Measurements from ENCODE around the gene LRRC8E.

The LRRC8E gene

GRCh38 chr19:7921302-7921966 lies 33.1 kb downstream of the LRRC8E start:
- no peak for TF ChIP-seq CTCF (IDR thresholded peaks at IDR 0.05; ENCODE audit: low read depth, low read length)
- H3K4me3 ChIP-seq (replicated peaks in 1 of 2; ENCODE audit: low read depth in 2 of 2, low read length in 2 of 2), result peak overlapping the region; percentile 50 to 65
- no peak for DNase-seq (ENCODE audit: low read depth in 2 of 2)

- H3K4me3 ChIP-seq (replicated peaks in 1 of 2; ENCODE audit: low read depth in 2 of 2, low read length in 2 of 2), result peak overlapping the region; percentile 50 to 65
- no peak for TF ChIP-seq CTCF (IDR thresholded peaks at IDR 0.05; ENCODE audit: low read depth, low read length)
- DNase-seq (ENCODE audit: low read depth in 2 of 2), result no peak
Observed at GRCh38 chr19:7921967-7922835, 33.9 kb downstream of the LRRC8E start.

GRCh38 chr19:7922836-7923195 lies 34.5 kb downstream of the LRRC8E start:
- no peak for TF ChIP-seq CTCF (IDR thresholded peaks at IDR 0.05; ENCODE audit: low read depth, low read length)
- no peak for DNase-seq (ENCODE audit: low read depth in 2 of 2)
- H3K4me3 ChIP-seq (replicated peaks in 1 of 2; ENCODE audit: low read depth in 2 of 2, low read length in 2 of 2), result no peak overlapping the region

DNA sequence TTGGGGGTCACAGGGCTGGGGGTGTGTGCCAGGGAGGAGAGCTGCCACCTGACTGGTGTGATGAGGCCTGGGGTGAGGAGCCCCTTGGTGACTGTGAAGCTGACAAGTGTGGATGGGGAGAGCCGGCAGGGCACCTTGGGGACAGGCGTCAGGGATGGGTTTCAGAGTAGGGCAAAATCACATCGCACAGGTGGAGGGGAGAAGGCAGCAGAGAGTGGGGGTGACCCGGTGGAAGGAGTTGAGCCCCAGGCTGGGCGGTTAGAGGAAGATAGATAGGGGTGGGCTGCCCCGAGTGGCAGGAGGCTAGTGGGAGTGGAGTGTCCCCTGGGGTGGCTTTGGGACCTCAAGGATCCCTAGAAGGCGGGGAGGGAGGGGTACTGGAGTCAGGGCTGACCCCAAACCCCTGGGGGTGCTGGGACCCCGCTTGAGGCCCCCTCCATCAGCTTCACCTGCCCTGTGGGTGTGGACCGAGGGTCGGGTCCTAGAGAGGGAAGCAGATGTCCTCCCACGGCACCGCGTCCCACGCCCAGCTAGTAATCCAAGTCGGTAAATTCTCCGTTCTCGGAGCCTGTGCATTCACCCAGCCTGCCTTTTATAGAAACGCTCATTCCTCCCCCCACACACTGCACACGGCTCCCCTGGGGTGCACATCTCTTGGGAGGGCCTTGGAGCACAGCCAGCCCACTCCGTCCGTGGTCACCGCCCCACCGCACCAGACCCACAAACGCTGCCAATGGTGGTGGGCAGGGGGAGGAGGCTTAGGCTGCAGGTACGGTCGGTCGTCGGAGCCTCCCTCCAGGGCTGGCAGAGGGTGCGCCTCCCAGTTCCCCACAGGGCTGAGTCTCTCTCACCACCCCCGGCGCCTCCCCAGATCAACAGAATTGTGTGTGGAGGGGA lies 35.2 kb downstream of the LRRC8E start:
- TF ChIP-seq CTCF (IDR thresholded peaks at IDR 0.05; ENCODE audit: low read depth, low read length), result no peak
- no peak overlapping the region for H3K4me3 ChIP-seq (replicated peaks in 1 of 2; ENCODE audit: low read depth in 2 of 2, low read length in 2 of 2)
- no peak for DNase-seq (ENCODE audit: low read depth in 2 of 2)

DNA sequence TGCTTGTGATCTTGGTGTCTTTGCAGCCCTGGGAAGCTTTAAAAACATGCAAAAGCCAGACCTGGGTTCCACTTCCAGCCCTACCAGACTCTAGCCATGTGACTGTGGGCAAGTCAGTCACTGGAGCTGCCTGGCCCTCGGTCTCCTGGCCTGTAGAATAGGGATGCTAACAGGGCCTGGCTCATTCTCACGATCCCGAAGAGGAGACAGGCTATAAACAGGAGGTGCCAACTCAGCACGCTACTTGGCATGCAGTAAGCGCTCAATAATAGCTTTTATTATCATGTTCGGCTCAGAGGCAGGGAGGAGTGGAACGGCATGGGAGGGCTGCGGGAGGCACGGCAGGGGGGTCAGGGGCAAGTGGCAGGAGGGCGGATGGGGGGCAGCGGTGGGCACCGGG lies 35.9 kb downstream of the LRRC8E start:
- no peak for TF ChIP-seq CTCF (IDR thresholded peaks at IDR 0.05; ENCODE audit: low read depth, low read length)
- DNase-seq (ENCODE audit: low read depth in 2 of 2), result no peak
- no peak overlapping the region for H3K4me3 ChIP-seq (replicated peaks in 1 of 2; ENCODE audit: low read depth in 2 of 2, low read length in 2 of 2)

GRCh38 chr19:7924651-7925170 lies 36.4 kb downstream of the LRRC8E start:
- no peak for DNase-seq (ENCODE audit: low read depth in 2 of 2)
- H3K4me3 ChIP-seq (replicated peaks in 1 of 2; ENCODE audit: low read depth in 2 of 2, low read length in 2 of 2), result no peak overlapping the region
- TF ChIP-seq CTCF (IDR thresholded peaks at IDR 0.05; ENCODE audit: low read depth, low read length), result no peak

All from cardiac fibroblast (primary cell).